ENCODE measurements around the gene CMPK1. TPM values are rescaled to one million over a fixed set of nuclear protein-coding genes. Genes with fewer than 3 reads are reported as not detected.

The CMPK1 gene
- total RNA-seq, 4 donors from 2014 or later: 21.5 to 111 (median 63.6) TPM

GRCh38 chr1:47424336-47424982 lies 90.9 kb downstream of the CMPK1 start:
- Histone ChIP-seq H3K4me1 (no peaks in the 10 kb centered on the region), H3K36me3 (no peaks in the 10 kb centered on the region), H3K4me3 (no peak overlapping the region), H3K27me3 (no peaks in the 10 kb centered on the region), H3K9me3 (no peaks in the 10 kb centered on the region), H3K27ac (no peak overlapping the region)
- TF ChIP-seq, protein P1, sequence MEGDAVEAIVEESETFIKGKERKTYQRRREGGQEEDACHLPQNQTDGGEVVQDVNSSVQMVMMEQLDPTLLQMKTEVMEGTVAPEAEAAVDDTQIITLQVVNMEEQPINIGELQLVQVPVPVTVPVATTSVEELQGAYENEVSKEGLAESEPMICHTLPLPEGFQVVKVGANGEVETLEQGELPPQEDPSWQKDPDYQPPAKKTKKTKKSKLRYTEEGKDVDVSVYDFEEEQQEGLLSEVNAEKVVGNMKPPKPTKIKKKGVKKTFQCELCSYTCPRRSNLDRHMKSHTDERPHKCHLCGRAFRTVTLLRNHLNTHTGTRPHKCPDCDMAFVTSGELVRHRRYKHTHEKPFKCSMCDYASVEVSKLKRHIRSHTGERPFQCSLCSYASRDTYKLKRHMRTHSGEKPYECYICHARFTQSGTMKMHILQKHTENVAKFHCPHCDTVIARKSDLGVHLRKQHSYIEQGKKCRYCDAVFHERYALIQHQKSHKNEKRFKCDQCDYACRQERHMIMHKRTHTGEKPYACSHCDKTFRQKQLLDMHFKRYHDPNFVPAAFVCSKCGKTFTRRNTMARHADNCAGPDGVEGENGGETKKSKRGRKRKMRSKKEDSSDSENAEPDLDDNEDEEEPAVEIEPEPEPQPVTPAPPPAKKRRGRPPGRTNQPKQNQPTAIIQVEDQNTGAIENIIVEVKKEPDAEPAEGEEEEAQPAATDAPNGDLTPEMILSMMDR (IDR thresholded peaks at IDR 0.05): peak; percentile 30 to 45 (median 36)
- TF ChIP-seq POLR2A (IDR thresholded peaks at IDR 0.05): no peak
- DNase-seq: no peak
- intact Hi-C loops (cut with DNase I; ENCODE audit: low total_unique reads): no loop called here

Other genes with a start within 250 kb of the CMPK1 start
- gene CYP4A22, start 196.3 kb upstream of the CMPK1 start, total RNA-seq: under 1 TPM in 1 of 4 donors, not detected in 3; 0.21 TPM
- under 1 TPM in 1 of 4 donors, not detected in 3; 0.48 TPM for gene PDZK1IP1, start 143.8 kb upstream of the CMPK1 start, total RNA-seq
- gene TAL1, start 101.6 kb upstream of the CMPK1 start, total RNA-seq: 10 to 100 TPM in 3 of 4 donors, 1 to 10 TPM in 1; 4.8 to 20.7 (median 13.0) TPM
- gene STIL, start 19.6 kb upstream of the CMPK1 start, total RNA-seq: 10 to 100 TPM in 1 of 4 donors, 1 to 10 TPM in 2, under 1 TPM in 1; under 0.01 to 13.0 (median 1.9) TPM
- under 1 TPM in 1 of 4 donors, not detected in 3; 0.27 TPM for gene FOXE3, start 82.5 kb downstream of the CMPK1 start, total RNA-seq
- under 1 TPM in 2 of 4 donors, not detected in 2; 0.62 to 0.67 TPM for gene FOXD2, start 104.3 kb downstream of the CMPK1 start, total RNA-seq